Breast epithelium (tissue), 3 donors: ENCODE measurements around the gene GNA12.

Experiments used
- CTCF ChIP-seq, 3 donors: fragments of 450-650 bp; IDR thresholded peaks; one replicate each; pipeline ENCODE4 v1.5.1; 2016 to 2017; ENCODE audit warnings: antibody characterized with exemption in 3 of 3, mild to moderate bottlenecking in 3 of 3, moderate library complexity in 3 of 3
- POLR2A ChIP-seq: fragments of 450-650 bp; IDR thresholded peaks from one replicate; pipeline ENCODE4 v1.6.1; 2016; ENCODE audit warnings: antibody characterized with exemption, mild to moderate bottlenecking, moderate library complexity
- POLR2AphosphoS5 ChIP-seq, 3 donors: sonication (generic); formaldehyde crosslinking; IDR thresholded peaks; one replicate each; pipeline ENCODE4 v1.6.1; 2017; ENCODE audit warnings: antibody characterized with exemption in 3 of 3

- TF ChIP-seq POLR2AphosphoS5 (IDR thresholded peaks at IDR 0.05) (no peak), POLR2A (no peak), CTCF (IDR thresholded peaks at IDR 0.05) (no peak)
Observed at GRCh38 chr7:2864204-2864985, 20.3 kb upstream of the GNA12 start.
